Right renal cortex interstitium (tissue), 3 donors: ENCODE data around the gene ZNF407. TPM values are rescaled to one million over a fixed set of nuclear protein-coding genes. Genes with fewer than 3 reads are reported as not detected.

ENCODE experiments used
- DNase-seq, 3 donors: peaks; one replicate each; pipeline ENCODE4 v3.0.0-alpha.2; 2013; ENCODE audit warnings: low read depth in 3 of 3, low spot score in 2 of 3
- polyA plus RNA-seq, 3 donors: library from polyadenylated mRNA; unstranded; fragments of 120-200 nt; gene quantifications; one replicate each; pipeline ENCODE4 v1.2.1, GENCODE V29; 2013; ENCODE audit not compliant: insufficient read length in 3 of 3

Gene ZNF407
- polyA plus RNA-seq, 3 donors, result 9.9 to 11.6 (median 10.9) TPM

DNA sequence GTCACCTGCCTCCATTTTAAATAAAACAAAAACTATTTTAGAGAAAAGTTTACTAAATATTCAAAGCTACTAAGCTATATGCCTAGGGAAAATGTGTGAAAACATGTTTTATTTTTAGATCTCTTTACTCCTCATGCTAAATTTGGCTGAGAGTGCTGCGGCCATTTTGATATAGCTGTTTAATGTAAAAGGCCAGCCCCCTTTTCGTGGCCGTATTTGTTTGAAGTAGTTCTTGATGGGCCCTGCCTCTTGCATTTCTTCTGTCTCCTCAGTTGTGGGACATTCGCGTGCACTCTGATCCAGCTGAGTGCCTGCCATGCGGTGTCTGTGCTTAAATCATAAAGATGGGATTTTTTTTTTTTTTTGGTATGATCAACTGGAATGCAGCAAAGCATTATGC is 64.0 kb downstream of the ZNF407 start:
- no peak for DNase-seq

DNA sequence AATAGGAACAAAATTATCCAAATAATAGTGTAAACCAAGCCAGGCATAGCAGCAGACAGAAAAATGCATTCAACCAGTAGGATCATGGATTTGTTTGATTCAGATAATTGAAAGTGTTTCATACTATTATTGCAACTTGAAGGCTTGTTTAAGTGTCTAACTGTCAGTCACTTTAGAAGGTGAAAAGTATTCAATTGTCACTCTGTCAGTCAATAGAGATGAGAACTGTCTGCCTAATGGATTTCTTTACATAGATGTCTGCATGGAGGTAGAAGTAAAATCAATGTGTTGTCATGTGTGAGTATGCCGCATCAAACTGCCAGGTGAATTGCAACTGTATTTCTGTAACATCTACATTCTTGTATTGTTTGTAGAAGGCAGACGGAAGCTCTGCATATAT is 65.0 kb downstream of the ZNF407 start:
- DNase-seq, result no peak

DNA sequence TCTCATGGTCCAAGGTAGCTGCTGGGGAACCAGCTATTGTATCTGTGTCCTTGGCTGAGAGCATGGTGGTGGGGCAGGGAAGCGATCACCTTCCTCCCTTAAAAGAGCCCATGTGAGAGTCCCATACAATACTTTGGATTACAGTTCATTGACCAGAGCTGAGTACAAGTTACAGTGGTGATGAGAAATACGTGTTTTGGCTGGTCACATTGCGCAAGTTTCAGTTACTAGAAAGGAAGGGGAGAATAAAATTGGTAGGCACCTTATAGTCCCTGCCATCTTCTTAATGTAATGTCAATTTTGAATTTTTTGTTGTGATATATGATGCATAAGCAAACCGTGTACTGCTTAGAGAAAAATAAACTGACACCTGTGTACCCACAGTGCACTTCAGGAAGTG is 67.7 kb downstream of the ZNF407 start:
- no peak for DNase-seq

DNA sequence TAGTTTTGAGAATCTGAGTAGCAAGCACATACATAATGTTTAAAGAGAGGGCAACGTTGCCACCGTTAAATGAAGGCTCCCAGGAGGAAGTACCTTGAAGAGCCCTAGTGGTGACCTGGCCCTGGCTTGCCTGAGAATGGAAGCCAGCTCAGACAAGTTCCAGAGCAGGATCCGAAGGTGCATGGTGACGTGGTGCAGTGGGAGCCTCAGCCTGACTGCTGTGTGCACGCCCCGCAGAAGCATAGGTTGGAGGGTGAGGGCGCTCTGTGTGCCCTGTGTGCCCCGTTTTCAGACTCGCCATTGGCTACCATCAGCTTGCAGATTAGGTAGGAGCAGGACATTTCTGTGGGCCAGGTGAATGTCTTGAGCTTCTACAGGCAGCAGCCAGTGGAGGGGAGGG is 68.2 kb downstream of the ZNF407 start:
- no peak for DNase-seq

DNA sequence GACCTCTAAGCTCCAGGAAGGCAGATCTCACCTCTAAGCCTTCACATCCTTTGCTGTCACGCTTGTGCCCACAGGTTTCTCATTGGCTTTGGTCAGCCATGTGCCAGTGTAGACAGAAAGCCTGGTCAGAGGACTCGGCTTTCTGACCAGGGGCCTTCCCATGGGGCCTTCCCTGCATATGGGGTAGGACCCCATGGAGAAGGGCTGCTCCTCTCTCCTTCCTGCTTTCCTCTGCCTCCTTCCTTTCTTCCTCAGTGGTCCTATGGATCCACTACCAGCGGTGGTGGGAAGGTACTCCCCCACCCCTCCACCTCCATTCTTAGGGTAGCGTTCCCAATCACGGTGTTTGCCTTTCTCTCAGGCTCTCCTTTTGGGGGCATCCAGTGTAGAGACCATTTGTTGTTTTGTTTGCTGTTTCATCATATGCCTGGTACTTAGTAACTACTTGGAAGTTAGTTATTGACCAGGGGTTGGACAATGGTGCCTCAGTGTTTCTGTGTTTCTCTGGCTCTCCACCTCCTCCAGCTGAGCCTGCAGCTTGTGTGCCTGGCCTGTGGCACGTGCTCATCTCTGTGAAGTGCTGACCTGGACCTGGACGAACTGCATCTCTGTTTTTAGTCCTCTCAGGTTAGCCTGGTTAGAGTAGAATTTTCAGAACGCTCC is 71.6 kb downstream of the ZNF407 start:
- no peak for DNase-seq

DNA sequence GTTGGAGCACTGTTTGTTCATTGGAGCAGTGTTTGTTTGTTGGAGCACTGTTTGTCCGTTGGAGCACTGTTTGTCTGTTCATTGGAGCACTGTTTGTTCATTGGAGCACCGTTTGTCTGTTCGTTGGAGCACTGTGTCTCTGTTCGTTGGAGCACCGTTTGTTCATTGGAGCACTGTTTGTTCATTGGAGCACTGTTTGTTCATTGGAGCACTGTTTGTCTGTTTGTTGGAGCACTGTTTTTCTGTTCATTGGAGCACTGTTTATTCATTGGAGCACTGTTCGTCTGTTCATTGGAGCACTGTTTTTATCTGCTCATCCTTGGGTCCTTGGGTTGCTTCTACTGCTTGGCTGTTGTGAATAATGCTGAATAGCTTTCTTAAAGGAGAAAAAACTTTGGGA is 74.7 kb downstream of the ZNF407 start:
- DNase-seq, result no peak

DNA sequence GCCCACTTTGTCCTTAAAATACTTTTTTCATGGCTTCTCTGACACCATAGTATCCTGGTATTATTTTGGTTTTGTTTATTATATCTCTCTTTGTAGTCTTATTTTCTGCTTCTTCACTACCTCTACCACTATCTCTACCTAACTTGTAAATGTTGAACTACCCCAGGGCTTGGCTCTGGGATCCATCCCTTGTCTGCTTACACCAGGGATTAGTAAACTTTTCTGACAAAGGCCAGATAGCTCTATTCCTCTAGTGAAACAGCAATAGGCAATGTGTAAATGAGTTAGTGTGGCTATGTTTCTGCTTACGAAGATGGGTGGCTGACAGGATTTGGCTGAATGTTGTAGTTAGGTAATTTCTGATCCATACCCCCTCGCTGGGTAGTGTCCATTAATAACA is 76.8 kb downstream of the ZNF407 start:
- no peak for DNase-seq

DNA sequence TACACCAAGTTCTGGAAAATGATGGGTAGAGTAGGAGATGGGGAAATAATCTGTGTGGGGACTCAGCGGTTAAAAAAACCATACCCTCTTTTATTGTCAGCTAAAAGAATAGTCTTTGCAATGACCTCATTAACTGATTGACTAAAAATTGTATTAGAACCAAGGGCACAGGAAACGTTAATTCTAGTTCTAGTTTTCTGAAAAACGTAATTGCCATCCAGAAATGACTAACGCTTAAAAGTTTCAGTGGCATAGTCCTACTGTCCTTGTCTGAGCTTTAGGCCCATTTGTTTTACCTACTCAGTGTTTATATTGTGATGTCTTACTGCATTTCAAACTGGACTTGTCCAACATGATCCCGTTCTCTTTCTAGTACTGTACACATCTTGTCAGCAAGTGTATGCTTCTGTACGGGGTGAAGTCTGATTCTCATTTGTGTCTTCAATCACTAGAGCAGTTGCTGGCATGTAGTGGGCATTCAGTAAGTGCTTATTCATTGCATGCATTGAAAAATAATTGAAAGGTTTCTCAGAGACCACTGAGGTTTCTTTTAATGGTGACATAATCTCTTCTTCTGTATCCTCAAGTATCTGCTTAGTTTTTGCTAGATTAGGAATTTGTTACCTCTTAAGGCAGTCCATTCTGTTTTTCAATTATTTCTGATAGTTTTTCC is 81.5 kb downstream of the ZNF407 start:
- no peak for DNase-seq

DNA sequence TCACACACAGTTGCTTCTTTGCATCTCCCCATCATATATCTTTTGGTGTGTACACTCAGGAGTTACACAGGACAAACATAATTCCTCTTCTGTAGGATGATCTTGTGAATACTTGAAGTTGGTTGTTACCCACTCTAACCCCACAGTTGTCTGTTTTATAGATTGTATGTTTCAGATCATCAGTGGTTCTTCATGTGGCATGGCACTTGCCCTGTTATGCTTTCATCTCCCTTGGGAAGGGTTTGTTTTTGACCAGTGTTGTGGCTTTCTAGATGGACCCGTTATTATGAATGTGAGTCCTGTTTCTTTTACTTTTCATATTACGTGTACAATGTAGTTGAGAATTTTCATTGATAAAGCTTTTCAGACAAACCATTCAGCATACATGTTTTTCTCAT is 82.0 kb downstream of the ZNF407 start:
- no peak for DNase-seq

DNA sequence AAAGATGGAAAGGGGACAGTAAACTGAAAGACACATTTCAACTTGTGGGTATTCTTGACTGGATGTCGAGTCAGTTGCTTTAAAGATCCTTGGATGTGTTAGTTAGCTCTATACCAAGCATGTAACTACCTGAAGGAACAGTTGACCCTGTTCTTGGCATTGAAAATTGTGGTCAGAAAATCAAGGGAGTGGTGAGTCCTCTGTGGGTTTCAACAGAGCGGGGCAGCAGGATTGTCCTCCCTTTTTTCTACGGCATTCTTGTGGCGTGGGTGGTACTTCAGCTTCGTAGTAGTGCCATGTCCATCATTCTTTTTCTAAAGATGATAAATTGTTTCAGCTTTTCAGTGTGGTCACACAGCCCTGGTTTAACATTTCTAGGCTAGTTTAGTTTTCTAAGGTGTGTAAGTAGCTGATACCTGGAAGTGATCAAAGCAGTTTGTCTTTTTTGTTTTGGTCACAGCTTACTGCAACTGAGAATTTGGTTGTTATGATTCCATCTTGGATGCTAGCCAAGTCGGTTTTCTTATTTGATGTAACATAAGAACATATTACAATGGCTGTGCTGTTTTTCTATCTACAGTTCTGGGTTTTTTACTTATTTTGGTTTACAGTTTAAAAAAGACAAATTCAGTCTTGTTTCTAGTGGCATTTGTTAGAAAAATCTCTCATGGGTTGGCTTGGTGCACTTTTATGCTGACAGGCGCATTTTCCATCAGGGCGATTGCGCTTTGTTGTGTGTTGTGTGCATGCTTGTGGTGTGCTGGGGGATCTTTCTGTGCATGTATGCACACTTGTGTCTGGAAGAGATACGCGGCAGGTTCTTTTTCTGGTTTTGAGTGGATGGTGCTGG is 84.7 kb downstream of the ZNF407 start:
- no peak for DNase-seq

DNA sequence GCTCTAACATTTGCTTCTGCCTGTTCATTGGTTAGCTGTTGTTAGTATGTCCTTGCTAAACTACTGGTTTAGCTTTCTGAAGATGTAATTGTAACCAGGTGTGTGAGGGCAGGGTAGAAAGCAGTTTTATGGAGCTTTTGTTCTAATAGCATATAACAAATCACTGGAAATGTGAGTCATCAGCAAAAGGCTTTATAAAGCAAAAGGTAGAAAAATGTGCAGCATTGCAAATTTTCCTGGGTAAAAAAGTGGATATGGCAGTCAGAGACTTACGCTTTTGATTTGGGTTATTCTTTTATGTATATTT is 85.3 kb downstream of the ZNF407 start:
- no peak for DNase-seq

DNA sequence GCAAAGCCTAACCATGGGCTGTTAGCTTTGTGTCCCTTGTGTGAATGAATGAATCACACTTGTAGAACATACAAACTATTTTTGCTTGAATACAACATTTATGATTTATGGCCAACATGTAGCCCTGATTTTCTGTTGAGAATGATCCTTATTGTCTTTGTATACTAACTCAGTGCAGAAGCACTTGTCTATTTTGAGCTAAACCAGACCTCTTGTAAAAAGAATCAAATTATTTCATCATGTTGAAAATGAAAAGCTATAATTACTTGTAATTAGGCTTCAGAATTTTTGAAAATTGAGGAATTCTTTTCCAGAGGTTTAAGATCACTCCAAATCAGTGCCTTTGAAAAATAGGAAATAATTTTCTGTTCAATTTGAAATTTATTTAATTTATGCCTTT is 85.9 kb downstream of the ZNF407 start:
- no peak for DNase-seq

DNA sequence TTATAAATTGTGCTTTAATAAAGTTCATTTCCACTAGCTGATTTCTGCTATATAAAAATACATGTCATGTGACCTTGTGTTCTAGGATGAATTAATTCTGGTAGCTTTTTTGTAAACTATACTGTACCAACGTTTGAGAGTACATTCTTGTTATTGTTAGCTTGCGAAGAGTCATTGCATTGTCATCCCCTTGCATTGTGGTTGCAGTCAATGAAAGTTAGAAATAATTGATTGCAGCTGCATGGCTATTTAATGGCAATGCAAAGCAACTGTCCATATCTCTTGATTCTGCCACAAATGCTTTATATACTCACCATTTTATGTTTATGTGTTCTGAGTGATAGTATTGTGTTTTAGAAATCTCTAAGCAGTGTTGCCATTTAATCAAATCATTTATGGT is 91.6 kb downstream of the ZNF407 start:
- DNase-seq, result no peak

DNA sequence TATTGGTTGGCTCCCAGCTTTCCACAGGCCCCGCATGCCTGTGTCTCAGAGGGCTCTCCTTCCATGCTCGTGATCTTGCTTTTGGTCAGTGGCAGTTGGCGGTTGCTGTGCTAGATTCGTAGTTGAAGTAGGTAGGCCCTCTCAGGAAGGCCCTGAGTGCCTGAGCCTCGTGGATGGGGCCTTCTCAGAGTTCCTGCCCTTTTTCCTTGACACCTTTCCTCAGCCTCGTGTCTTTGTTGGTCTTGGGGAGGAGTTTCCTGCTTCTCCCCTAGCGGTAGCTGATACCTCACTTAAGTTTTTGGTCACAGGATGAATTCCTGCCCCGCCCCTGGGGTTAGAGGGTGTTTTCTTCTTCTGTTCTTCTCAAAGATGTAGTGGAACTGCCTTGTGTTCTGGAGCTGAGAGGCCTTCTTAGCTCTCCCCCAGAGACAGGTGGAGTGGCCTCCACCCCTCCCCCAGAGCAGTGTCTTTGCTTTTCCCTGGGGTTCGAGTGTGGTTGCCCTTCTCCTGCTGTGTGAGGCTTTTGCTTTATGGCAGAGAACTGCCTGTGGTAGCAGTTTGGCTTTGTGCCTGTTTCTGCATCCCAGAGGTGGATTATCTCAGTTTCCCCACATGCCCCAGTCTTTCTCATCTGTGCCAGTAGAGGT is 94.8 kb downstream of the ZNF407 start:
- DNase-seq, result no peak

DNA sequence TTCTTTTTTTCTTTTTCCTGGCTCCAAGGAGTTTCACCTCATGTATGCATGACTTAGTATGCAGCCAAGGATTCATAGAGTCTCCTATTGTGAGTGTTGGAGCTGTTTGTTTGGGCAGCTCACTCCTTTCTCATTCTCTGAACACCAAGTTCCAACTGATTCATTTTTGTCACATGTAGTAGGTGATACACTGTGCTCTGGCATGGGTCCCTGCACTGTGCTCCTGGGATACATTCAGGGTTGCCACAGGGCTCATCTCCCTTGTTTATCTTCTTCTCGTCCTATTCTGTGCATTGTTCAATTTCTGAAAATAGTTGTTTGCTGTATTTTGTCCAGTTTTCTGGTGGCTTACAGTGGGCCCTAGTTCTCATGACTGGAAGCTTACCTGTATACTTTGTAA is 96.8 kb downstream of the ZNF407 start:
- DNase-seq, result no peak

DNA sequence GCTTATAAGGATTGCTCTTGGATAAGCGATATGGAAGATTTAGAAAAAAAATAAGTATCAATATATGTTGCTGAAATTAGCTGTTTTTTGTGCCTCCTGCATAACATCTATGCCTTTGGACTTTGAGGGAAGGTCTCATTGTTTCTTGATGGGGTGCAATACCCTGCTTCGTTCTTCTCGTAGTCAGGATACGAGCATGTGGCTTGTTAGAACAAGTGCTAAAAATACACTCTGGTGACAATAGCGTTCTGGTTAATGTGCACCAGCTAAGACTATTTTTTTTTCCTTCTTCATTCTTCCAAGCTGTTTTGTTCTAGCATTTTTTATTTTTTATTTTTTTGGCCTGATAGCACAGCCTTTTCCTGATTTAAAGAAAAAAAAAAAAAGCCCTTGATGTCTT is 97.5 kb downstream of the ZNF407 start:
- DNase-seq, result no peak

DNA sequence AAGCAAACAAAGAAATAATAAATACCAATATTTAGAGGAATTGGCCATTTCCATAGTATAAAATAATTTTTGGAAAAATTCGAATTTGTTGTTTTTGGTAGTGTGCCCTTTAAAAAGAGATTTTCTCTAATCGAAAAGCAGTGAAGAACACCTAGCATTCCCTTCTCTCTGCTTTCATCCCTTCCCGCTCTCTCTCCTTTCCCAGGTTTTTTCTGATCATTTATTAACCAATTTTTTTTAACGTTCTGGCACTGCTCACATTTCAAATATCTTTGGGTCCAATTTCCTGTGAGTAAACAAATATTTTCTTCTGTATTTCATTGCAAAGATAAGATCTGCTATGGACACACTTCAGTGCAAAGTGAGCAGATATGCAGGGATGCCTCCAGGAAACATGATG is 101.2 kb downstream of the ZNF407 start:
- DNase-seq, result no peak

DNA sequence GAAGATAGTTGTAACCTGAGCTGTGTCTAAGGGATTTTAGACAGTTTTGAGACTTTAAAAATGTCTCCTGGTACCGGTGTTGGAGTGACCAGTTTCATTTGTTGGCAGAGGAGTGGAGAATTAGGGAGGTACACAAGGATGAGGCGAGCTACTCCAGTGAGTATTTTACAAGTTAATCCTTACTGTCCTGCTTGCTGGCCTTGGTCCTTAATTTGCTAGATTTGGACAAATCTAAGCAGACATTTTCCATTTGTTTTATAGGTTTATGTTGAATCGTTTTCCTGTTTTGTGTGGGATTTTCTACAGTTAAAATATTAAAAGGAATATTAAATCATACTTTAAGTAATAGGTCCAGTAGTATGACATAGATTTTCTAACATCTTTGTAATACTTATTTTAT is 101.8 kb downstream of the ZNF407 start:
- no peak for DNase-seq

DNA sequence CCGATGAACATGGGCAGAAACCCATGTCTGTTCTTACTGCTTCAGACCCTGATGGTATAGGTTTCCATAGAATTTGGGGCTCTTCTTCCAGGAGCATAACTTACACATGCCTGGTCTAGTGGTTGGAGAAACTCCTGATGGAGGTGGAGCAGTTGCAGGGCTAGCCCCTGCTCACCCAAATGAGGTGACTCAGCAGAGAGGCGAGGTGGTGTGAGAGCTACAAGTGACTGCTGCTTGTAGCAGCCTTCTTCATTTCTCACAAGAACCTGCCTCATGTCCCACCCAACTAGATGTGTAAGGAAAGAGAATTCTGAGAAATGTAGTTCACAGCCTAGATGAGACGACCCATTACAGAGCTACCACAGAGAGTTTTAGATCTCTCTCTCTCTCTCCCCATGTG is 105.3 kb downstream of the ZNF407 start:
- no peak for DNase-seq

DNA sequence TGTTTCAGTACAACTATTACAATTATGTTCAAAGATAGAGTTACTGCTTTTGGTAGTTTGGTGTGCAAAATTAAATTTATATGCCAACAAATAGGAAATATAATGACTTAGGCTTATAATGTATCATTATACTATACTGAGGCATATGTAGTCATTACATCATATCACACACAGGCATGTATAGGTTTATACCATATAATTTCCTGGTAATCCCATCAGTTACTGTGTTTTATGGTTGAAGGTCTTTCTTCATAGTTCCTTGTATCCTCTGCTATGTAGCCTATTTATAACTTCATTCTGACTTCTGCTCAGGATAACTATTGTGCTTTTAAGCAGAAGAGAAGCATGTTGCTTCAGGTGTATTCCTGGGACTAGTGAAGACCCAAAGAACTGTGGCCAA is 110.5 kb downstream of the ZNF407 start:
- DNase-seq, result no peak

DNA sequence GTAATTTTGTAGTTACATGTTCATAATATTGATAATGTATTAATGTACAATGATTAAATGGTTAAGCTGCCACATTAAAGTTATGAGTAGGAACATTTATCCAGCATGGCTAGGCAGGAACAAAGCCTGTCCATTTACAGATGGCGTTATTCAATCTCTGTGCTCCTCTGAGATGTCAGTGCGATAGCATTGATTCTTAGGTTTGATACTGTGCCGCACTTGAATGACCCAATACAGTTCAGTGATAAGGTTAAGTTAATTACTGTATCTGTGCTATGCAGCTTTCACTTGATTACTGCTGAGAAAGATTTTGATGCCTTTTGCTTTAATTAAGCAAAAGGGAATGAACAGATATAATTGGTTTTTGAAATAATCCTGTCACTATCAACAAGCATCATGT is 111.8 kb downstream of the ZNF407 start:
- no peak for DNase-seq

DNA sequence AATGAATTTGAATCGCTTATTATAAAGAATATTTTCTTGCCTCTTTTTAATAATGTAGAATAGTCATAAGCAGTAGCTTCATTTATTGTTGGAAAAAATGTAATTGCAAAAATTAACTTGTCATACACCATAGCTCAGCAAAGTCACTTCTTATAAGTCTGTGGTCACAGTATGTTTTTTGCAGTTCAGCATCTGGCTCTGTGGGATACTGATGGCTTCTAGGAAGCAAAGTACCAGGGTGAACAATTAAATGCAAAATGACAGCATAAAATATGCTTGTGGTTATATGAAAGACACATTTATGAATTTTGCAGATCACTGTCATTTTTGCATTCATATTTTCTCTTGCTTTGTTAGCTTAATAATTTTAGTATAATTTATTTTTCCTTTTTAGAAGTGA is 116.5 kb downstream of the ZNF407 start:
- no peak for DNase-seq
